GM12891 (cell line): Measurements from ENCODE around the gene ANKS1A.

Experiments used
- DNase-seq: peaks from one replicate; pipeline ENCODE4 v3.0.0; 2011; ENCODE audit warnings: low spot score; ENCODE audit not compliant: insufficient read length
- FAIRE-seq: peaks from 2 replicates; lab custom pipeline; 2011; peaks lifted over from hg19 to GRCh38; lab: Jason Lieb, UNC
- PAX5 ChIP-seq: IDR thresholded peaks from 2 replicates; pipeline ENCODE4 v1.6.1; 2011; ENCODE audit warnings: low read length, moderate library complexity, mild to moderate bottlenecking; ENCODE audit not compliant: insufficient read depth, severe bottlenecking
- POLR2A ChIP-seq: IDR thresholded peaks from 2 replicates; pipeline ENCODE4 v1.6.1; 2011; ENCODE audit warnings: low read depth, low read length, control low read depth
- POLR2AphosphoS5 ChIP-seq: IDR thresholded peaks from 2 replicates; pipeline ENCODE4 v1.6.1; 2011; ENCODE audit warnings: low read depth, low read length, control low read depth
- POU2F2 ChIP-seq: IDR thresholded peaks from 2 replicates; pipeline ENCODE4 v1.6.1; 2011; ENCODE audit warnings: low read depth, mild to moderate bottlenecking, control low read depth, low read length, moderate library complexity
- SPI1 ChIP-seq: IDR thresholded peaks from 2 replicates; pipeline ENCODE4 v1.6.1; 2011; ENCODE audit warnings: low read depth, low read length, control low read depth
- TAF1 ChIP-seq: IDR thresholded peaks from 2 replicates; pipeline ENCODE4 v1.6.1; 2011; ENCODE audit warnings: low read depth, low read length, control low read depth

ANKS1A gene

DNA sequence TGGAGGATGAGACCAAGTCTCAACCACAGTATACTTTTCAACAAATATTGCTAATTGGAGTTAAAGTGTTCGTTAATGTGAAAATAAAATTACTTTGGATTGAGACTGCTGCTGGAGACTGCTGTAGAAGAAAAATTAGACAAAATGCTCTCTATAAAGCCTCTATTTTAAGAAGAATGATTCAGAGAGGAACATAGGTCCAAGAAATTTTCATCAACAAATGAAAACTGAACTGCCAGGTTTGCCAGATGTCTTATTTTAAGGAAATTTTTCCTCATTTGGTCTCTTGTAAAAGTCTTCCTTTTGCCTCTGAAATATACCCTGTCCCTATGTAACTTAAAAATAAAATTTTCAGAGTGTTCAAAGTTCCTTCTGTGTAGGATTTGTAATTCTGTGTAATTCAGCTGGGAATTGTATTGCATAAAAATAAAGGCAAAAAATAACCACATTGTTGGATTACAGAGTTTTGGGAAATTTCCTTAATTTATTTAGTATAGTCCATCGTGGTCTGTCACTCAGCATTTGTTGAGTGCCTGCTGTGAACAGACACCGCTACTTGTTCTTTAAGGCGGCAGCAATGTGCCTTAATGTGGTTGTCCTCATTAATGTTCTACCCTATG lies 27.4 kb downstream of the ANKS1A start:
- no peak for TF ChIP-seq TAF1
- no peak for TF ChIP-seq SPI1
- no peak for TF ChIP-seq POLR2A
- TF ChIP-seq PAX5 = no peak
- TF ChIP-seq POLR2AphosphoS5 = no peak
- DNase-seq (no peak), FAIRE-seq (no peak)

DNA sequence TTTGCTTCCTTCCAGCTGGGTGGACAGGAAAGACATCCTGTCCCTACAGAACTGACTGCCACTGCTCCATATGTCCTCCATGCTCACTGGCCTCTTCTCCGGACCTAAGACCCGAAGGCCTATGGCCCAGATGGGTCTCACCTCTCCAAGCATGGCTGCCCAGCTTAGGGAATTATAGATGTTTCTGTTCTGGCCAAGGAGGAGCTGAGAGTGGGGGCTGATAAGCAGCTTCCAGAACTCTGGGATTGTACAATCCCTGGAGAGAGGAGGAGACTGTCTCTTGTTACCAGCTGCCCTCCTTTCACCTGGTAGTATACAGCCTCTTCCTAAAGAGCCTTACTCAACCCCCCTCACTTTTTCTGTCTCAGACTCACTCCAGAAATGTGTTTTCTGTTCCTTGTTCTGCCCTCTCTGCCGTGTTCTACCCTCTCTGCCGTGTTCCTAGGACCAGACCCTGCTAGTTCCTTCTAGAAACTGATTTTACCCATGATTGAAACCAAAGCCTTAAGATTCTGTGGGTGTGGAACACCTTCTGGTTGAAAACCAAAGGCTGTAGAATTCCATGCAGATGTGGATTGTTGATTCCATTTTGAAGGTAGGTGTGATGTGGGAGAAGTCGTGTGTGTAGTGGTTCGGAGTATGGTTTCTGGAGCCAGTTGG lies 28.7 kb downstream of the ANKS1A start:
- no peak for FAIRE-seq
- no peak for DNase-seq

DNA sequence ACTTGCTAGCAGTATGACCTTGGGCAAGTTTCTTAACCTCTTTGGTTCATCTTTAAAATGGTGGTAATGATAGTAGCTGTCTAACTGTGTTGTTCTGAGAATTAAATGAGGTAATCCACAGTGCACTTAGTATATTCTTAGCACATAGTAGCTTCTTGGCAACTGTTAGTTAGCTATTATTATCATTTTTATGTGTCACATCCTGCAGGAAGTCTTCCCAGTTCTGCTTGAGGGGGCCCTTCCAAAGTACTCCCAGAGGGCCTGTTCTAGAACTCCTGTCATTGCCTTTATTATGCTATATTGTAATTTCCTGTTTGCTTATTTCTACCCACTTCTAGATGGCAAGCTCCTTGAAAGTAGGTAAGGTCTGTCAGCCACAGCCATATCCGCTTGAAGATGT lies 30.6 kb downstream of the ANKS1A start:
- no peak for DNase-seq
- no peak for FAIRE-seq
- TF ChIP-seq POLR2A = no peak
- no peak for TF ChIP-seq POLR2AphosphoS5
- no peak for TF ChIP-seq TAF1
- no peak for TF ChIP-seq PAX5
- TF ChIP-seq SPI1 = no peak
- TF ChIP-seq POU2F2 = no peak

More for the DNA sequence above, 28.7 kb downstream of the ANKS1A start:
- TF ChIP-seq PAX5 (no peak), TAF1 (no peak), POLR2A (no peak), SPI1 (no peak), POLR2AphosphoS5 (no peak), POU2F2 (no peak)

DNA sequence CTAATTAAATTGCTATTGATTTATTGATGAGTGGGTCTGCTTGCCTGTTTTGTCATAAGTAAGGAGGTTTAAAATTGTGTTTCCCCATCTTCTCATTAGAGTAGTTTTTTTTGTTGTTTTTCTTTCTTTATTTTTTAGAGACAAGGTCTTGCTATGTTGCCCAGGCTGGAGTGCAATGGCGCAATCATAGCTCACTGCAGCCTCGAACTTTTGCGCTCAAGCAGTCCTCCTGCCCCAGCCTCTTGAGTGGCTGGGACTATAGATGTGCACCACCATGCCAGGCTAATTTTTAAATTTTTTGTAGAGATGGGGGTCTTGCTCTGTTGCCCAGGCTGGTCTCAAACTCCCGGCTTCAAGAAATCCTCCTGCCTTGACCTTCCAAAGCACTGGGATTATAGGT lies 31.0 kb downstream of the ANKS1A start:
- TF ChIP-seq PAX5 = no peak
- no peak for TF ChIP-seq SPI1
- TF ChIP-seq POU2F2 = no peak
- no peak for TF ChIP-seq POLR2AphosphoS5
- no peak for TF ChIP-seq POLR2A
- TF ChIP-seq TAF1 = no peak
- DNase-seq = no peak
- FAIRE-seq = no peak

DNA sequence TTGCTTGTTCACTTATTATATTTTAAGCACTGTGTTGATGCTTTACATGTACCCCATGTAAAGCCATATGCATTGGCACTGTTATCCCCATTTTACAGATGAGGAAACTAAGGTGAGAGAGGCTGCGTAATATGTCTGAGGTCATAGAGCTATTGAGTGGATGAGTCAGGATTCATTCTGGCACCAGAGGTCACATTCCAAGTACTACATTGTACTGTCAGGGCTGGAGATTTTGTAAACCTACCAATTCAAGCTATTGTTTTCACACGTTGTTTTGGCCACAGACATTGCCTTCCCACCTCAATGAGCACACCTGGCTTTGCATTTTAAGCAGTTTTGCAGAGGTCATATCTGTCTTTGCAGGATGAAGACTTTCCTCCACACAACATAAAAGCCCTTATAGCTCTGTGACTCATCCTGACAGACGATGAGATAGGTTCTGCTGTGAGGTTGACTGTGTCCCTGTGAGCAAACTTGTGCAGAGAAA lies 33.2 kb downstream of the ANKS1A start:
- FAIRE-seq (no peak), DNase-seq (no peak)
- TF ChIP-seq PAX5 (no peak), POU2F2 (no peak), TAF1 (no peak), POLR2A (no peak), SPI1 (no peak), POLR2AphosphoS5 (no peak)

DNA sequence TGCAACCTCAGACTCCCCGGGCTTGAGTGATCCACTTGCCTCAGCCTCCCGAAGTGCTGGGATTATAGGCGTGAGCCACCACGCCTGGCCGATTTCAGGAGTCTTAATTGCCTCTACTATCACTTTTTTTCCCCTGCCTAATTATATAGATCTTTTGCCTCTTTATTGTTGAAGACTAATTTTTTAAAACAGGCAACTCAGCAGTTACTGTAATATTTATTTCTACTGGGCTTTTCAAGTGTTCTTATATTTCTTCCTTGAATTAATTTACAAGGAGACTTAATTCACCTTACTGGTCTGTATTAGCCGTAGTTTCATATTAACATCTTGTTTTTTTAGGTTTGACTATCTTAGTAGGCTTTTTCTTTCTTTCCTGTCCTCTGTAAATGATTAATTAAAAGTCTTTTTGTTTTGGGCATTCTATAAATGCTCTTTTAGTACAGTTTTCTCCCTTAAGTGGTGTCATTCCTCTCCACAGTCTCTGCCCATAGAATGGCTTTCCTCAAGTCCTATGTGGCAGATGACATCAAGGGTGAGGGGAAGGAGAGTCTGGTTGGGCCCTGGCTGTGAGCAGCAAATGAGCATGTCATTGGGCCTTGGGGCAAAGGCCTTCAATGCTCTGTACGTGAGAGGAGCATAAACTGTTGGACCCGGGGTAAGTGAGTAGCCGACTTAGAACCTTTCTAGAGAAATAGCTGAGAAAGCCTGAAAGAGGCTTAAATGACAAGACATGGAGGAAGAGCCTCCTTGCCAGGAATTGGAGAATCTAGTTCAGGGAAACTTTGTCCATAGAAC lies 36.0 kb downstream of the ANKS1A start:
- no peak for DNase-seq
- FAIRE-seq = no peak
- no peak for TF ChIP-seq POLR2A
- TF ChIP-seq POU2F2 = no peak
- TF ChIP-seq SPI1 = no peak
- TF ChIP-seq POLR2AphosphoS5 = no peak
- no peak for TF ChIP-seq PAX5
- no peak for TF ChIP-seq TAF1

DNA sequence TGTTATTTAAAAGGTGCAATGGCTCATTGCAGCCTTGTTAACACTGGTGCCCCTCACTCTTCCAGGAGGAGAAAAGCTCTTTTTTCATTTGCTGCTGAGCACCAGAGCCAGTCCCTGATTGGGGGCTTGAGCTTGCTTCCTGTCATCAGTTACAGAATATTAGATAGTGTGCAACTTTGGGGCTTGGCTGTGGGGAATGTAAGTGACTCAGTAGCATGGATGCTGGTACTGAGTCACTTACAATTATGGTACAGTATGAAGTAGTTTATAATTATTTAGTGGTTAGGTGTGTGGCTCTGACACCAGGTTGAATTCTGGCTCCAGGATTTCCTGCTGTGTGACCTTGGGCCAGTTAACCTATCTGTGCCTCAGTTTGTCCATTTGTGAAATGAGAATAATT lies 37.6 kb downstream of the ANKS1A start:
- TF ChIP-seq PAX5 (no peak), POLR2AphosphoS5 (no peak), SPI1 (no peak), POU2F2 (no peak), TAF1 (no peak), POLR2A (no peak)
- DNase-seq = no peak
- no peak for FAIRE-seq

DNA sequence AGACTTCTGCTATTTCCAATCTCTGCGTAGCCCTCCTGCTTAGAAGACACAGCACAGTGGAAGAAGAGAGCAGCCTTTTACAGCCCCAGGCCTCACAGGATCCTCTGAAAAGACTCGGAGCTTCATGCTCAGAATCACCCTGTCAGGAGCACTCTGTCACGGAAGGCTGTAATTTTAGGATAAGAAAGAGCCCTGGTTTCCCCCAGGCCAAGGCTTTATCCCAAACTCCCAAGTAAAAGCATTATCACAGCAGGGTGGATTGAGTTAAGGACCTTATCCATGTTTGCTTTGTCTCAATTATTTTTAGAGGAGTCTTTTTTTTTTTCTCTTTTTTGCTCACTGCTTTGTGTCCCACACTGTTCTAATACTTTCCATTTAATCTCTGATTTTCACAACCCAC lies 39.2 kb downstream of the ANKS1A start:
- FAIRE-seq (no peak), DNase-seq (no peak)
- TF ChIP-seq POLR2A (no peak), SPI1 (no peak), POU2F2 (no peak), TAF1 (no peak), POLR2AphosphoS5 (no peak), PAX5 (no peak)

DNA sequence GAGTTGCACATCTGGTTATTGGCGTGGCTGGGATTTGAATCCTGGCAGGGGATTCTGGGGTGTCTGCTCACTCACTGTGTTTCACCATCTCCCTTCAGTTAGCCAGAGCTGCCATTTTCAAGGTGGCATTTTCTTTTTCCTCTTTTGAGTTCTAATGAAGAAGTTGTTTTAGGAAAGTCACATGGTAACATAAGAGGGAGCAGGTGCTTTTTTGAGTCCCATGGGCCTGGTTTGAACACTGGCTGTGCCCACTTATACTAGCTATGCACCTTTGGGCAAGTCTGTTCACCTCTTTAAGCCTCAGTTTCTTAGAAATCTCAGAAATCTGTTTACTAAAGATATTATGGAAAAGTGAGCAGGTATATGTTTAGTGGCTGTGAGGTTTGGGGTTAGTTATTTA lies 39.6 kb downstream of the ANKS1A start:
- DNase-seq = no peak
- no peak for FAIRE-seq
- no peak for TF ChIP-seq PAX5
